Measurements from ENCODE around the gene LRWD1.
"Not testable (repeated sequence)": the region's sequence is repeated elsewhere in the genome, so short reads cannot be mapped to it uniquely, and the experiment has no call there.

LRWD1 gene

DNA sequence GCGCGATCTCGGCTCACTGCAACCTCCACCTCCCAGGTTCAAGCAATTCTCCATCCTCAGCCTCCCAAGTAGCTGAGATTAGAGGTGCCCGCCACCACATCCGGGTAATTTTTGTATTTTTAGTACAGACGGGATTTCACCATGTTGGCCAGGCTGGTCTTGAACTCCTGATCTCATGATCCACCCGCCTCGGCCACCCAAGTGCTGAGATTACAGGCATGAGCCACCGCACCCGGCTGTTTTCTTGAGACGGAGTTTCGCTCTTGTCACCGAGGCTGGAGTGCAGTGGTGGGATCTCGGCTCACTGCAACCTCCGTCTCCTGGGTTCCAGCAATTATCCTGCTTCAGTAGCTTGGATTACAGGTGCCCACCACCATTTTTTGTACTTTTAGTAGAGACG is 33.5 kb downstream of the LRWD1 start:
- DNase-seq: not testable (repeated sequence)

DNA sequence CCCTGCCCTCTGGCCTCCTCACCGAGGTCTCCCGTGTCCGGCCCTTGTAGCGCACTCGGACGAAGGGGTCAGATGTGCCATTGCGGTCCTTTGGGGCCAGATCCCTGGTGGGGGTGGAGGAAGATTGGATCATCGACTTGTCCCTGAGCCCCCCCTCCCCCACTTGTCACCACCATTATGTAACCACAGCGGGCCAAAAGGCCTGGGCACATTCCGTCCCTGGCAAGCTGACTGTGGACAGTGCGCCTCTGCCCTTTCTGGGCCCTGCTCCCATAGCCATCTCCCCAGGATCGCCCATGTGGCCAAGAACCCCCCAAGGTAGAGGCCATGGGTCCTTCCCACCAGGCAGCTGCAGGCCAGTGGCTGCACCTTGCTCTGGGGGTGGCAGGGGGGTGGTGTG is 38.4 kb downstream of the LRWD1 start:
- not testable (repeated sequence) for DNase-seq

DNA sequence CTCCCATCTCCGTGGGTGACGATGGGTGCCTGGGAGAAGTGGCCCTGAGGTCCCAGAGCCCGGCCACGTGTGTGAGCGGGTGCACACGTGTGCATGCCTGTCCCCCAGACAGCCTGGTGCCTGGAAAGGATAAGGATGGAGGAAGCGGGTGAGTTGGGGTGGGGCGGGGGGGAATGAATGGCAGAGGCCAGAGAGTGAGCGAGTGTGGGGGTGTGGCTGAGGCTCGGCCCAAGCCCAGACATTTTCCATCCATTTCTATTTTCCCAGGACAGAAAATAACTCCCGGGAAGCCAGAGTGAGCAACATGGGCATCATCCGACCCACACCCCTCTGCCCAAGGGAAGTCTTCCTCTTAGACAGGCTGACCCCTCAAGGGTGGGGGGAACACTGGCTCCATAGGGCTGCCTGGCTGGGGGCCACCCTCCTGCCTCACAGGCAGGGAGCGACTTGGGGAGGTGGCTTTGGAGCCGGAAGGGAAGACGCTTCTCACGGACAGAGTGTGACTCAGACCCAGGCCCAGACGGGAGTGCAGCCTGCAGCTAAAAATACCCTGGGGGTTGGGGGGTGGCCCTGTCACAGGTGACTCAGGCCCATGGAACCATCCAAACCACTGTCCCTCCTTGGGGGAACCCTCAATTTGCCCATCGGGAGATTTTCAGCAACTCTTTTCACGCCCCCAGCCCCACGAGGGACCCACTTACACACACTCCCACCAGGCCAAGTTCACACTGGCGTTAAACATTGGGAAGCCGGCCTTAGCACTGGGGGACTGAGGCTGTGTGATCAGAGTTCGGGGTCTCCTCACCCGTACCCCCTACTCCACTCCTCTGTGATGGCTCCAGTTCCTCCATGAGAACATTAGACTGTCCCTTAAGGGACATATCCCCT is 40.8 kb downstream of the LRWD1 start:
- DNase-seq: not testable (repeated sequence)

DNA sequence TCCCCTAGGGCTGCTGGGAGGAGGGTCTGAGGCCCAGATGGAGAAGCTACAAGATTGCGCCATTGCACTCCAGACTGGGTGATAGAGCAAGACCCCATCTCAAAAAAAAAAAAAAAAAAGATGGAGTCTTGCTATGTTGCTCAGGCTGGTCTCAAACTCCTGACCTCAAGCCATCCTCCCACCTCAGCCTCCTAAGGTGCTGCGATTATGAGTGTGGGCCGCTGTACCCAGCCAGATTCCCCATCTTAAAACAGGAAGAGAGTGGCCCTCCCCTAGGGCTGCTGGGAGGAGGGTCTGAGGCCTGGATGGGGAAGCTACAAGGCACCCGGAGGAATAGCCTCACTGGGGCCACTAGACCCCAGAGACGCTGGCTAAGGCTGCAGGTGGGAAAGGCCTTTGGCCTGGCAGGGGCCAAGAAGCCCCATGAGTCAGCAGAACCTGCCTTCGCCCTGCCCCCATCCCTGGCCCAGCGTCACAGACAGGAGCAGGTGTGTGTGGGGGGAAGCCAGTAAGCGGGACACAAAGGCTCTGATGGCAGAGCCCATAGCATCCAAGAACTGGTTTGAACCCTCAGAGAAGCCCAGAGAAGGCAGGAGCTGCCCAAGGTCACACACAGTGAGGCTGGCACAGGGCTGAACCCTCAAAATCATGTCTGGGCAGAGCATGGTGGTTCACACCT is 42.8 kb downstream of the LRWD1 start:
- DNase-seq: not testable (repeated sequence)

DNA sequence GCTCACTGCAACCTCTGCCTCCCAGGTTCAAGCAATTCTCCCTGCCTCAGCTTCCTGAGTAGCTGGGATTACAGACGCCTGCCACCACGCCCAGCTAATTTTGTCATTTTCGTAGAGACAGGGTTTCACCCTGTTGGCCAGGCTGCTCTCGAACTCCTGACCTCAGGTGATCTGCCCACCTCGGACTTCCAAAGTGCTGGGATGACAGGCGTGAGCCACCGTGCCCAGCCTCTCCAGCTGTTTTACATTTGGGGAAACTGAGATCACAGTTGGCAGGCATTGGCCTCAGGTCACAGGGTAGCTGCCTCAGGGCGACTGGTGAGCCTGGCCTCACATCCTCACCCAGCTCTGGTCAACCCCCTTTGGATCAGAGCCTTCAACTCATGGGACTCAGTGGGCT is 45.8 kb downstream of the LRWD1 start:
- DNase-seq: not testable (repeated sequence)

DNA sequence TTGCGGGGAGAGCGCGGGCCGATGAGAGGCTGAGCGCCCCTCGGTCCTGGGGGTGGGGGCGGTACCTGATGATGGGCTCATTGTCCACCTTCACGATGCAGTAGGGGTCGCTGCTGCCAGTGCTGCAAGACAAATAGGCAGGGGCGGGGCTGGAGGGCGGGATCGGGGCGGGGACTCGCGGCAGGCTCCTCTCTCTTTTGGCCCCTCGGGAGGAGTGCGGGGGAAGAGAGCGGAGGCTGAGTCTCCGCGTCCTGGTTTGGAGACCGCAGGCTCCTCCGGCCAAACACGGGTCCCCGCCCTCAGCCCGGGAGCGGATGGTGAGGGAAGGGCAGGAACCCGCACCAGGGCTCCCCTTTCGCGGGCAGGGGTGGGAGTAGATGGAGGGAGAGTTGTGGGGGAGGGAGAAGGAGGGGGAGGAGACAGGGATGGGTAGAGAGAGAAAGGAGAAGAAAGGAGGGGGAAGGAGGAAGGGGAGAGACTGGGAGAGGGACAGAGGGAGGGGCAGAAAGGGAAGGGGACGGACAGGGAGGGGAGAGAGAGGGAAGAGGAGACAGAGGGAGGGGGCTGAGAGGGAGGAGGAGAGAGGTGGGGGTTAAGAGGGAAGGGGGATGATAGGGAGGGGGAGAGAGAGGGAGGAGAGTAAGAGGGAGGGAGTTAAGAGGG is 47.2 kb downstream of the LRWD1 start:
- not testable (repeated sequence) for DNase-seq

DNA sequence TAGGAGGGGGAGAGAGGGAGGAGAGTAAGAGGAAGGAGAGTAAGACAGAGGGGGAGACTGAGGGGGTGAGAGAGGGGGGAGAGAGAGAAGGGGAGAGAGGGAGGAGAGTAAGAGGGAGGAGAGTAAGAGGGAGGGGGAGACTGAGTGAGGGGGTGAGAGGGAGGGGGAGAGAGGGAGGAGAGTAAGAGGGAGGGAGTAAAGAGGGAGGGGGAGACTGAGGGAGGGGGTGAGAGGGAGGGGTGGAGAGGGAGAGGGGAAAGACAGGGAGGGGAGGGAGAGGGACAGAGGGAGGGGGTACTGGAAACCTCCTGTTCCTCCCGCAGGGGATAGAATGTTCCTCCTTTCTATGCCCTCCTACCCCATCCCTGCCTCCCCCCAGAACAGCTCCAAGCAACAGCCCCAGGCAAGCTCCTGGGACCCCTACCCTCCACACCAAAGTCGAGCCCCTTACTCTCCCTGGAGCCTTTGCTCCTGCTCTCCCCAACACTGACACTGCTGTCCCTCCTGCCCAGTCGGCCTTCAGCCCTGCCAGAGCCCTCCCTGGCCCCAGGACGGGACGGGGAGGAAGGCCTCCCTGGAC is 47.9 kb downstream of the LRWD1 start:
- DNase-seq: not testable (repeated sequence)

DNA sequence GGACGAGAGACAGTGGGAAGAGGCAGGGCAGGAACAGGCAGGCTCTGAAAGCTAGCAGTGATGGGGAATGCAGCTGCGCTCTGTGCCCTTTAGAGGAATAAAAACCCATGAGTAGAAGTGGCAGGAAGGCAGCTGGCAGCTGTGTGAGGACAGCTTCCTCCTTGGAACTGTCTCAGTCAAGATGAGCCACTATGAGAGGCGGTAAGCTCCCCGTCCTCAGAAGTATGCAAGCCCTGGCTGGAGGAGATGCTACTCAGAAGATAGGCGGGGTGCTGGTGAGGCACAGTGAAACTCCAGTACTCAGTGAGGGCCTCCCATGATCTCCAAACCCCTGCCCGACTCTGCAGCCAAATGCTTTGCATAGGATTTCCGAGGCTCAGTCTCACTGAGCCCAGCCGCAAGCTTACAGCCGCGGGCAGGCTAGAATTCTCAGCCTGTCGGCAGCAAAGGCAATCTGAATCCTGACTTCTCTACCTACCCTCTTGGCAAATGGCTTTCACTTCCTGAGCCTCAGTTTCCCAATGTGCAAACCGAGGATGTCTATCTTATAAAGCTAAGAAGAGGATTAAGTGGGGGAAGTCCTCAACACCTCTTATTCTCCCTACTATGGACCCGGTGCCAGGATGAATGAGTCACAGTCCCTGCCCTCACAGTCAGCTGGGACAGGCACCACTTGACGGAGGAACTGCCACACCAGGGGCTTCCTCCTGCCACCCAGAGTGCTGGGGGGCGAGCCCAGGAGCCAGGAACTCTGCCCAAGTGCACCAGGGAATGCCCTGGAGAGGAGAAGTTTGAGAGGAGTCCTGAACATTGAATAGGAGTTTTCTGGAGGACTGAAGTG is 50.3 kb downstream of the LRWD1 start:
- DNase-seq: not testable (repeated sequence)

DNA sequence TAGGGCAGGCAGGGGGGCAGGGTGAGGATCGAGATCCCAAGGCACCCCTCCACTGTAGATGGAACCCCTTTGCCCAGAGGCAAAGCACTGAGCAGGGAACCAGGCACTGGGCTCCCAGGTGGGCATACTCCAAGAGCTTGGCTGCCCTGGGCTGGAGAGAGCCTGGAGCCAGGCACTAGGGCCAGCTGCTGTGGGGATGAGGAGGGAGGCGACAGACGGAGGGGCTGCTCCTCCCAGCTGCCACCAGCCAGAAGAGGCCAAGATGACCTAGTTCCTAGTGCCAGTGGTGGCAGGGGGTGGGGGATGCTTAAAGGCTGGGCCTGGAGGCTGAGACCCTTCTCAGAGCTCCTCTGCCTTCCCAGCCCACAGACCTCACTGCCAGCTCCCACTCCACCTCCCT is 51.1 kb downstream of the LRWD1 start:
- DNase-seq: not testable (repeated sequence)

DNA sequence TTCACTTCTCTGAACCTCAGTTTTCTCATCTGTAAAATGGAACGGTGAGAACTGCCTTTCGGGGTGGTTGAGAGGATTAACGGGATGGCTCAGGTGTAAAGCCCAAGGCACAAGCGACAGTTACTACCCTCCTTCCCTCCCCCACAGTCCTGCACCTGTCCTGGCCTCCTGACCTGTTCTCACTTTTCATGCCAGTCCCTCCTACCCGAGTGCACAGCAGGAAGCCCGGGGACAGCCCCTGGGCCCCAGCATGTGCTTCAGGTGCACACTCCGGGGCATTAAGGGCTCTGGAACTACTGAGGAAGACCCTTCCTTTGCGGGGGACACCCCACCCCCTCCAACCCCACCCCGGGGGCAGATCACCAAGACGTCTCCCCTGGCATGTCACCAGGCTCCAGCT is 52.2 kb downstream of the LRWD1 start:
- DNase-seq: not testable (repeated sequence)

DNA sequence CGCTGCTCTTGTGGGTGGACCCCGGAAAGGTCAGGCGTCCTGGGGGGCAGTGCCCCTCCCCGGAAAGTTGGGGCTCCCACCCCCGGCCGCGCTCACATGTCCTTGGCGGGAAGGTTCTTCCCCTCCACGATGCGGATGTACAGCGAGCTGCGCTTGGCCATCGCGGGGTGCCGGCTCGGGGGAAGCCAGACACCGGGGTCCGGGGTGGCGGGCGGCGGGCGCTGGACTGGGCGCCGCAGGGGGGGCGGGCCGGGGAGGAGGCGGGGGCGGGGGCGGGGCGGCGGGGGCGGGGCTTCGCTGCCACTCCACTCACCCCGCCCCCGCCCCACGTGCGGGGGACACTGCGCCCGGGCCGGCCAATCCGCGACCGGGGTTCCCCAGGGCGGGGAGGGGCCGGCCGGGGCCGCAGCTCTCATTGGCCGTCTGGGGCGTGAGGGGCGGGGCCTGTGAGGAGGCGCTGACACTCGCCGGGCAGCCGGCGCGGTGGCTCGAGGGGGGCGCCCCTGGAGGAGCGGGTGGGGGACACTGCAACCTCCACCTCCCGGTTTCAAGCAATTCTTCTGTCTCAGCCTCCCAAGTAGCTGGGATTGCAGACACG is 52.9 kb downstream of the LRWD1 start, which contains the start of gene RASA4B:
RASA4B (minus strand) TSS at position 228 of the 598 bp plus-strand sequence; CDS start at position 161, 67 bp downstream.
- DNase-seq: not testable (repeated sequence)

GRCh38 chr7:102520797-102521196 is 56.0 kb downstream of the LRWD1 start:
- DNase-seq: not testable (repeated sequence)
